ENCODE results near the gene TACC2.

Gene TACC2

DNA sequence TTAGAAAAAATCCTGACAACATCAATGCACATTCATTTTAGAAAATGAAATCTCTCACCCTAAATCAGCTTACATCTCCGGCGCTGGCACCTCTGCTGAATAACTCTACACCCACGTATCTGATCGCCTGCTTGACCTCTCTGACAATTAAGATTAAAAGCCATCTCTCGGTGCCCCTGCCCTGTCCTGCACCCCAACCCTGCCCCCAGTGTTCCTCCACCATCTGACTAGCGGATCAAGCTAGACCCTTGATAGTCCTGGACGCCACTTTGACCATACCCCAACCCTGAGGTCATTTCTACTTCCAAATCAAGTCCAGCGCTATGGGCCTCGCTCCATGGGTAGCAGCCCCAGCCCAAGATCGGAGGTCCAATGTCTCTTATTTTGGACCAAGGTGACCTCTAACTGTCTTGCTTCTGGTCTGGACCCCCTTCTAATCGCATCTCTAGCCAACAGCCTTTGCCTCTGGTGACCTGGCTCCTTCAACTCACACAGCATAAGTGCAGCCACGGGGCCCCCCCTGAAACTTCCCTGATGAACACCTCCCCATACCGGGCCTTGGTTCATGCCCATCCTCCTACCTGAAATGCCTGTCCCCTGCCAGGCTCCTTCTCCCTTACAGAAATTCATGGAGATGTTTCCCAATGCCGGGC is 310.6 kb downstream of the TACC2 start:
- H3K4me3 ChIP-seq (ENCODE audit: low read length): no peak overlapping the region
- TF ChIP-seq ZNF274 (IDR thresholded peaks at IDR 0.05; ENCODE audit: low read depth, low read length): no peak

DNA sequence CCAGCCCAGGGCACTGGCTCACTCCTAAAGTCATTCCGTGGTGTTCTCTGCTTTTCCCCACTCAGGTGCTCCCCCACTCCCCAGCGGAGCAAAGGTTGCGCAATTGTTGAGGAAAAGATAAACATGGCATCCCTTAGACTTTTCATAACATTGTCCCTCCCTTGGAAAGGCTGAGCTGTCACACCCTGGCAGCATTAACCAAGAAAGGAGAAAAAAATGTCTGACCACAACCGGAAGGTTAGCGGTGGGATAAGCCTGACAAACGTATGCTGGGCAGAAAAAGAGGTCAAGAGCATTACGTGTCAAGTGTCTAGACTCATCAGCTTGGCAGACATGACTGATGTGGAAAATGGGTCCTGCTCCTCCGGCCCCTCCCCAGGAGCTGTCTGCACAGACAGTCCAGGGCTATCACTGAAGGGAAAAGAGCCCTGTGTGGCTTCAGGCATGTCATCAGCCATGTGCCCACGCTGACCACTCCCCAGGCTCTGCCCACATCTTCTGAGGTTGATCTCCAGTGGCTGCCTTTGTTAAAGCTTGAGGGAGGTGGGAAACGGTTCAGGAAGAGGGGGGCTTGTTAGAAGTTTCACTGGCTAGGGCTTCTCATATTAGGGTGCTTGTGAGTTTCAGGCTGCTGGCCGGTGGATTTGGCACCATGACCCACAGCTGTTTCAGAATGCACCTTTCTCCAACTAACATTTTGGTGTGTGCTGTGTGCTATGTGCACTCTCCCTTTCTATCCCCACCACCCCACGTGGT is 312.3 kb downstream of the TACC2 start:
- no peak overlapping the region for H3K4me3 ChIP-seq (ENCODE audit: low read length)
- no peak for TF ChIP-seq ZNF274 (IDR thresholded peaks at IDR 0.05; ENCODE audit: low read depth, low read length)

DNA sequence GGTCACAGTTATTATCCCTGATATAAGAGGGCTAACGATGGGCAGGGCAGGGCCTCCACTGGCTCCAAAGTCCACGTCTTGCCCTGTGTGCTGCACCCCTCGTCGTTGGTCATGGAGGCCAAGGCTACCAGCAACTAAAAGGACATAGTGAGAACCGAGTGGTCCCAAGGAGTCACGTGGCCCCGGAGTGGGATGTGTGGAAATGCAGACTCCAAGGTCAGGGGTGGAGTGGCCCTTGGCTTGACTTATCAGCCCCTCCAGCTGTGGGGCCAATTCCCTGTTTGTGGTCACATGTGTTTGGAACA is 312.8 kb downstream of the TACC2 start:
- no peak for TF ChIP-seq ZNF274 (IDR thresholded peaks at IDR 0.05; ENCODE audit: low read depth, low read length)
- H3K4me3 ChIP-seq (ENCODE audit: low read length): no peak overlapping the region

DNA sequence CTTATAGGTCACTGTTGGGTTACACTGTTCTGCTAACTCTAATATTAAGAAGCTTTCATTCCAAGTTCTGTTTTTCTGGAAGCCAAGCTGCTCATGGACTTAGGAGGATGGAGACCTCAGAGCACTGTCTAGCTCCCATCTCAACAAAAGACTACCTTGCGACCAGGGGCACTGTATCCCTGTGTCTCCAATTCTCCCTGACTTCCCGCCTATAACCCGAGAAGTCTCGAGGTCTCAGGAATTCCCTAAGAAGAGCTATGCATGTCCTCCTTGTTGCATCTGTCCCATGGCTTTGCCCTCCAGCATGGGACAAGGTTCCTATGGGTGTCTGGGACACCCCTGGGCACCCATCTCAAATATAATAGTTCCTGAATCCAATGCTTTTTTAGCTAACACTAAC is 313.4 kb downstream of the TACC2 start:
- H3K4me3 ChIP-seq (ENCODE audit: low read length): no peak overlapping the region
- TF ChIP-seq ZNF274 (IDR thresholded peaks at IDR 0.05; ENCODE audit: low read depth, low read length): no peak

DNA sequence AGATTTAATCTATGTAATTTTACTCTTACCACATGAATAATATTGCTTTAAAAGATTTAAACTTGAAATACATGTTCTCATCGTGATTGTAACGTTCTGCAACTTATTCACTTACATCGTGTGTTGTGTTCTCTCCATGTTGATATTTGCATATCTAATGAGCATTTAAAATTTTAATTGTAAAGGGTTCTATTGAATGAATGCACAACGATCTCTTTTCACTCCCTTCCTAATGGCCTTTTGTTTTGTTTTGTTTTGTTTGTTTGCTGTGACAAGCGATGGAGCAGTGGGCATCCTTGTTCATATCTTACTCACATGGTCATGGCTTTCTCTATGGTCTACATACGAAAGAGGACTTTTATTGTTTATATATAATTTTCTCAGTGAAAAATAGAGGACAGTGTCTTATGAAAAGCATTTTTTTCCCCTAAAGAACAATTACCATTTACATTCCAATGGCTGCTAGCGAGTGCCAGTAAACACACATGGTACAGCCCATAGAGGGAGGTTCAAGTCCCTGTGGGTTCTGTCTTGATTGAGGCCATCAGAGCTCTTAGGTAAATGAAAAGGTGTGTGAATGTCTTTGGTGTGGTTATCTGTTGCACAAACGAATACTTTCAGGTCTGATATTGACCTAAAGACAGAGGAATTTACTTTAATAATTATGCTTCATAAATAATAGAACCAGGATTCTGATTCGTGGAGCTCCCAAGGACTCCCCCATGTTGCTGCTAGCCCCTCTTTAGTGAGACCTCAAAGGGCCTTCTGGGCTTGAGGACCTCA is 314.5 kb downstream of the TACC2 start:
- no peak overlapping the region for H3K4me3 ChIP-seq (ENCODE audit: low read length)
- TF ChIP-seq ZNF274 (IDR thresholded peaks at IDR 0.05; ENCODE audit: low read depth, low read length): no peak

Measured in GM08714 (cell line).